ENCODE data around the gene KRTAP12-4. TPM values are rescaled to one million over a fixed set of nuclear protein-coding genes. Genes with fewer than 3 reads are reported as not detected.

Gene KRTAP12-4
- total and polyA plus RNA-seq, 9 donors = not detected

GRCh38 chr21:44618504-44618903 is 36.0 kb downstream of the KRTAP12-4 start:
- peaks cover 0 to 3% of the 10 kb centered on the region in 2 donors for H3K9me3 ChIP-seq
- WGBS, 3 donors = 15 to 26% (median 16%) methylated on average over 4 of the region's 4 CpGs
- H3K36me3 ChIP-seq = no peaks in the 10 kb centered on the region
- DNase-seq = no peak
- H3K27me3 ChIP-seq = no peaks in the 10 kb centered on the region
- no peaks in the 10 kb centered on the region for H3K4me1 ChIP-seq (ENCODE audit: insufficient read depth)
- H3K27ac ChIP-seq = no peak overlapping the region
- no peak overlapping the region for H3K4me3 ChIP-seq
- intact Hi-C loops (cut with DNase I) = no loop called here
- TF ChIP-seq POLR2A (IDR thresholded peaks at IDR 0.05) (no peak), EP300 (IDR thresholded peaks at IDR 0.05) (no peak)
- TF ChIP-seq, protein P1, sequence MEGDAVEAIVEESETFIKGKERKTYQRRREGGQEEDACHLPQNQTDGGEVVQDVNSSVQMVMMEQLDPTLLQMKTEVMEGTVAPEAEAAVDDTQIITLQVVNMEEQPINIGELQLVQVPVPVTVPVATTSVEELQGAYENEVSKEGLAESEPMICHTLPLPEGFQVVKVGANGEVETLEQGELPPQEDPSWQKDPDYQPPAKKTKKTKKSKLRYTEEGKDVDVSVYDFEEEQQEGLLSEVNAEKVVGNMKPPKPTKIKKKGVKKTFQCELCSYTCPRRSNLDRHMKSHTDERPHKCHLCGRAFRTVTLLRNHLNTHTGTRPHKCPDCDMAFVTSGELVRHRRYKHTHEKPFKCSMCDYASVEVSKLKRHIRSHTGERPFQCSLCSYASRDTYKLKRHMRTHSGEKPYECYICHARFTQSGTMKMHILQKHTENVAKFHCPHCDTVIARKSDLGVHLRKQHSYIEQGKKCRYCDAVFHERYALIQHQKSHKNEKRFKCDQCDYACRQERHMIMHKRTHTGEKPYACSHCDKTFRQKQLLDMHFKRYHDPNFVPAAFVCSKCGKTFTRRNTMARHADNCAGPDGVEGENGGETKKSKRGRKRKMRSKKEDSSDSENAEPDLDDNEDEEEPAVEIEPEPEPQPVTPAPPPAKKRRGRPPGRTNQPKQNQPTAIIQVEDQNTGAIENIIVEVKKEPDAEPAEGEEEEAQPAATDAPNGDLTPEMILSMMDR (IDR thresholded peaks at IDR 0.05) = no peak

- Histone ChIP-seq H3K36me3 (no peaks in the 10 kb centered on the region), H3K27ac (no peak overlapping the region), H3K9me3 (no peaks in the 10 kb centered on the region), H3K4me1 (ENCODE audit: insufficient read depth) (no peaks in the 10 kb centered on the region), H3K4me3 (no peak overlapping the region), H3K27me3 (no peaks in the 10 kb centered on the region)
- 40 to 55% (median 45%) methylated on average over 8 of the region's 8 CpGs for WGBS, 3 donors
- DNase-seq = no peak
- TF ChIP-seq, protein P1 (IDR thresholded peaks at IDR 0.05) = no peak
- TF ChIP-seq POLR2A (IDR thresholded peaks at IDR 0.05) = no peak
- TF ChIP-seq EP300 (IDR thresholded peaks at IDR 0.05) = no peak
- intact Hi-C loops (cut with DNase I) = no loop called here
Measured at GRCh38 chr21:44617071-44617501, 37.4 kb downstream of the KRTAP12-4 start.

- no peak for DNase-seq
- H3K4me3 ChIP-seq = no peak overlapping the region
- no peaks in the 10 kb centered on the region for H3K4me1 ChIP-seq (ENCODE audit: insufficient read depth)
- H3K36me3 ChIP-seq = no peaks in the 10 kb centered on the region
- H3K9me3 ChIP-seq = no peaks in the 10 kb centered on the region
- no peak for TF ChIP-seq POLR2A (IDR thresholded peaks at IDR 0.05)
- TF ChIP-seq EP300 (IDR thresholded peaks at IDR 0.05) = no peak
- TF ChIP-seq, protein P1 (IDR thresholded peaks at IDR 0.05) = no peak
- intact Hi-C loops (cut with DNase I) = no loop called here
- 75 to 84% (median 76%) methylated on average over 16 of the region's 16 CpGs for whole genome bisulfite sequencing, 3 donors
- H3K27ac ChIP-seq = no peak overlapping the region
- H3K27me3 ChIP-seq = no peaks in the 10 kb centered on the region
Measured at GRCh38 chr21:44616591-44616926, 37.9 kb downstream of the KRTAP12-4 start.

DNA sequence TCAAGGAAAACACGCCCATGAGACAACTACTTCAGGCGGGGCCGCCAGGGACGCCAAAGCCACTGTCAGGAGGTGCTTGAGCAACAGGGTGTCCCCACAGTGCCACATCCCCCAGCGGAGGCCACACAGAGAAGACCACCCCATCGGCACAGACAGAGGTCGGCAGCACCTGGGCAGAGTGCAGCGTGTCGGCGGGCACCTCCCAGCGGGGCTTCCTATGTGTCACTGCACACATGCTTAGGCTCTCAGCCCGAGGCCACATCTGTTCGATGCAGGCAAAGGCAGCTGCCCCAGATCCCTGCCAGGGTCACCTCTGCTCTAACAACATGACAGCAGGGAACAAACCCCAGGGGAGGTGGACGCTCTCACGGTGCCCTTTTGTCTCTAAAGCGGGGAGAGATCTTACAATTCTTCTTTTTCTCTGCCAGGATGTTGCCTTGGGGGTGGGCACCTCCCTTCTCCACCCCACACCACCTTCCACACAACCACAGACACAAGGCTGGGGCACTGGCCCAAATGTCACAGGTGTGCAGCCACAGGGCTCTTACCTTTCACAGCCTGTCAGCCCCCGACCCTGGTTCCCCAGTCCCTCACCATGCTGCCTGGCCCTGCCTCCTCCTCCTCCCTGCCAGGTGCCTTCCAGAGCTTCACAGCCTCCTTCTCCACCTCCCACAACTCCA is 38.4 kb downstream of the KRTAP12-4 start:
- no peaks in the 10 kb centered on the region for H3K36me3 ChIP-seq
- TF ChIP-seq POLR2A (IDR thresholded peaks at IDR 0.05) = no peak
- TF ChIP-seq EP300 (IDR thresholded peaks at IDR 0.05) = no peak
- TF ChIP-seq, protein P1 (IDR thresholded peaks at IDR 0.05) = no peak
- no peaks in the 10 kb centered on the region for H3K4me1 ChIP-seq (ENCODE audit: insufficient read depth)
- H3K4me3 ChIP-seq = no peak overlapping the region
- DNase-seq = no peak
- no peaks in the 10 kb centered on the region for H3K9me3 ChIP-seq
- no peaks in the 10 kb centered on the region for H3K27me3 ChIP-seq
- intact Hi-C loops (cut with DNase I) = no loop called here
- WGBS, 3 donors = 72 to 78% (median 75%) methylated on average over 15 to 17 of the region's 17 CpGs
- no peak overlapping the region for H3K27ac ChIP-seq
